HepG2 (cell line): Measurements from ENCODE around the gene MLLT1. TPM values are rescaled to one million over a fixed set of nuclear protein-coding genes. Genes with fewer than 3 reads are reported as not detected.

Experiments
- ATAC-seq: fragments of 200-7000 bp; cut with Tn5 transposase; 3 replicates; pipeline ENCODE4 v1.9.1; 2020; ENCODE audit warnings: mild to moderate bottlenecking, moderate library complexity
- BruUV-seq: library from RNA; stranded (reverse); fragments of 400-500 nt; replicated peaks from 2 replicates; lab custom pipeline; 2021; lab: Mats Ljungman, UMichigan
- CTCF ChIA-PET: fragments of 300-600 bp; formaldehyde crosslinking; extraction: SDS; loops from one replicate; lab custom pipeline; 2021; ENCODE audit warnings: low total read pairs, inconsistent platforms, low intra/inter-chr PET ratio; lab: Yijun Ruan, JAX
- POLR2A ChIA-PET: fragments of 350-600 bp; sonication (Branson Sonifier 250); formaldehyde crosslinking; loops from one replicate; lab custom pipeline; 2020; ENCODE audit warnings: antibody characterized with exemption, inconsistent platforms; lab: Yijun Ruan, JAX
- DNase-seq: peaks from one replicate; pipeline ENCODE4 v3.0.0-alpha.2; 2015; ENCODE audit warnings: low spot score
- FAIRE-seq: peaks from 3 replicates; lab custom pipeline; 2011; peaks lifted over from hg19 to GRCh38; lab: Jason Lieb, UNC
- H2AFZ ChIP-seq: one replicate; pipeline ENCODE4 v1.6.1; 2011; ENCODE audit warnings: low read length, inconsistent platforms
- H3K27ac ChIP-seq: fragments of 300-600 bp; 3 replicates; pipeline ENCODE4 v1.8.0; 2011; ENCODE audit warnings: mixed run types, mild to moderate bottlenecking, mixed read lengths, low read length, inconsistent platforms; ENCODE audit not compliant: insufficient read depth; ENCODE audit errors: extremely low read length
- H3K27me3 ChIP-seq, 2 experiments: fragments of 200-600 bp in 1 of 2; 2 replicates in 1 of 2; 3 replicates in 1 of 2; pipeline versions ENCODE4 v1.6.0 to v1.8.0; 2011; ENCODE audit warnings: low read length in 2 of 2, mild to moderate bottlenecking in 2 of 2, moderate library complexity in 2 of 2, inconsistent platforms in 1 of 2; ENCODE audit not compliant: insufficient read depth in 2 of 2, control insufficient read depth in 1 of 2
- H3K36me3 ChIP-seq, 2 experiments: fragments of 200-600 bp in 1 of 2; replicated peaks in 1 of 2; 2 replicates in 1 of 2; 3 replicates in 1 of 2; pipeline versions ENCODE4 v1.5.1 to v1.8.0; 2011; ENCODE audit warnings: low read length in 2 of 2, inconsistent platforms in 1 of 2; ENCODE audit not compliant: insufficient read depth in 2 of 2, control insufficient read depth in 1 of 2
- H3K4me1 ChIP-seq: 2 replicates; pipeline ENCODE4 v1.5.1; 2012; ENCODE audit warnings: low read length, inconsistent platforms; ENCODE audit not compliant: insufficient read depth
- H3K4me2 ChIP-seq: 2 replicates; pipeline ENCODE4 v1.6.0; 2011; ENCODE audit warnings: low read depth, low read length, inconsistent platforms
- H3K4me3 ChIP-seq, 3 experiments: fragments of 200-600 bp in 1 of 3; sonication (generic), shearing (Covaris generic) in 1 of 3; replicated peaks in 1 of 3; 2 replicates each; pipeline ENCODE4 v1.5.1; 2011 to 2016; ENCODE audit warnings: low read length in 3 of 3, inconsistent platforms in 2 of 3, low read depth in 2 of 3, mild to moderate bottlenecking in 2 of 3, control low read depth in 1 of 3, mixed read lengths in 1 of 3; ENCODE audit not compliant: insufficient read depth in 1 of 3
- H3K79me2 ChIP-seq: one replicate; pipeline ENCODE4 v1.6.1; 2011; ENCODE audit warnings: low read length, inconsistent platforms; ENCODE audit not compliant: insufficient read depth
- H3K9ac ChIP-seq: 2 replicates; pipeline ENCODE4 v1.6.0; 2011; ENCODE audit warnings: mild to moderate bottlenecking, low read depth, low read length, inconsistent platforms; ENCODE audit not compliant: insufficient read depth
- H3K9me3 ChIP-seq: 2 replicates; pipeline ENCODE4 v1.5.1; 2012; ENCODE audit warnings: mild to moderate bottlenecking, low read length
- H4K20me1 ChIP-seq: 2 replicates; pipeline ENCODE4 v1.6.0; 2011; ENCODE audit warnings: inconsistent platforms, mild to moderate bottlenecking, low read length, moderate library complexity; ENCODE audit not compliant: insufficient read depth
- AGO2 ChIP-seq: fragments of 200-400 bp; formaldehyde crosslinking; optimal IDR thresholded peaks from 2 replicates; pipeline ENCODE3; 2017; ENCODE audit warnings: mild to moderate bottlenecking, low read depth, low read length, moderate library complexity
- ATF7-NPFF ChIP-seq: sonication (generic); formaldehyde crosslinking; IDR thresholded peaks from 2 replicates; pipeline ENCODE4 v1.8.1; 2023; ENCODE audit warnings: mild to moderate bottlenecking, low read depth, missing genetic modification reagents, moderate library complexity
- CBX2 ChIP-seq, 2 experiments: fragments of 200-600 bp in 1 of 2; sonication (generic); formaldehyde crosslinking in 1 of 2; IDR thresholded peaks; 2 replicates each; pipeline versions ENCODE4 v1.7.0 to v1.8.1; 2018 to 2022; ENCODE audit warnings: low read depth in 2 of 2, low read length in 1 of 2, mild to moderate bottlenecking in 1 of 2, missing genetic modification reagents in 1 of 2
- EEA1 ChIP-seq: sonication (generic); formaldehyde crosslinking; IDR thresholded peaks from 2 replicates; pipeline ENCODE4 v1.5.1; 2020; ENCODE audit warnings: mild to moderate bottlenecking, missing genetic modification reagents, borderline replicate concordance
- RBAK ChIP-seq: sonication (generic); formaldehyde crosslinking; IDR thresholded peaks from 2 replicates; pipeline ENCODE4 v1.5.1; 2020; ENCODE audit warnings: mild to moderate bottlenecking, missing genetic modification reagents
- SRSF1 ChIP-seq: fragments of 200-400 bp; formaldehyde crosslinking; optimal IDR thresholded peaks from 2 replicates; pipeline ENCODE3; 2017; ENCODE audit warnings: mild to moderate bottlenecking, low read depth, low read length, moderate library complexity
- ZNF501 ChIP-seq: sonication (generic); formaldehyde crosslinking; IDR thresholded peaks from 2 replicates; pipeline ENCODE4 v1.5.1; 2020; ENCODE audit warnings: mild to moderate bottlenecking, moderate library complexity, missing genetic modification reagents
- ZNF563 ChIP-seq: sonication (generic); formaldehyde crosslinking; IDR thresholded peaks from 2 replicates; pipeline ENCODE4 v1.8.0; 2022; ENCODE audit warnings: mild to moderate bottlenecking, moderate library complexity, missing genetic modification reagents
- WGBS: methylation state at CpG from one replicate; pipeline ENCODE4 v1.1.6; 2017; ENCODE audit warnings: low lambda C conversion rate; 5-methylcytosine and 5-hydroxymethylcytosine counted together
- in situ Hi-C: cut with HindIII; loops from 2 replicates; pipeline ENCODE4 v1.10.0; 2017; ENCODE audit warnings: low pct_unique_long_range_greater_than_20kb; ENCODE audit not compliant: extremely low pct_ligation_motif_present
- intact Hi-C: fragments of 100-400 bp; cut with micrococcal nuclease; formaldehyde crosslinking; loops from one replicate; pipeline ENCODE4 v1.10.0; 2022; ENCODE audit not compliant: unreplicated experiment
- polyA plus RNA-seq, 8 experiments: library from polyadenylated mRNA; depleted of rRNA in 3 of 8; stranded (reverse) in 7 of 8; unstranded in 1 of 8; fragments of >200 nt; fragmentation: Illumina TruSeq in 4 of 8; extraction: Trizol in 4 of 8; gene quantifications; 2 replicates each; pipeline versions ENCODE4 v1.2.1 to v1.2.3, GENCODE V29; 2011 to 2016; ENCODE audit warnings: low read depth in 4 of 8, missing spikeins in 1 of 8, mixed read lengths in 1 of 8; ENCODE audit not compliant: insufficient read depth in 1 of 8
- total RNA-seq, 5 experiments: library from RNA; depleted of rRNA; stranded (reverse); fragments of >200 nt; fragmentation: Illumina TruSeq; extraction: Trizol; gene quantifications; 2 replicates each; pipeline ENCODE4 v1.2.3, GENCODE V29; 2016; ENCODE audit warnings: low read depth in 1 of 5

Gene MLLT1
- total and polyA plus RNA-seq, 2 of the 13 experiments (the other 11 are each of a cell fraction or from before 2014, with no cell fraction given): 11.7 to 12.2 TPM

GRCh38 chr19:6235031-6235951 is 44.5 kb downstream of the MLLT1 start:
- no peak overlapping the region for H3K4me2 ChIP-seq
- H3K27me3 ChIP-seq: no peaks in the 10 kb centered on the region
- no peak overlapping the region for H3K4me3 ChIP-seq
- in situ Hi-C loops (no loop called here), intact Hi-C loops (no loop called here)
- H2AFZ ChIP-seq: no peak overlapping the region
- WGBS: 95% methylated on average over 15 of the region's 26 CpGs
- H3K9me3 ChIP-seq: no peaks in the 10 kb centered on the region
- CTCF ChIA-PET: no interaction called here
- no peak for ATAC-seq
- POLR2A ChIA-PET: no interaction called here
- peaks cover 5% of the 10 kb centered on the region; the same call in 1 of the 2 replicates for H4K20me1 ChIP-seq
- peaks cover 27% of the 10 kb centered on the region for H3K79me2 ChIP-seq
- no peak for DNase-seq
- H3K27ac ChIP-seq: no peak overlapping the region
- no peak for FAIRE-seq
- no TSS peak for BruUV-seq
- no peak overlapping the region for H3K9ac ChIP-seq
- TF ChIP-seq ZNF563 (CRISPR knock-in tag): no peak
- no peak for TF ChIP-seq EEA1 (CRISPR knock-in tag)
- peak; percentile 32 for TF ChIP-seq AGO2
- no peak for TF ChIP-seq RBAK (CRISPR knock-in tag)
- no peak for TF ChIP-seq ATF7-NPFF (CRISPR knock-in tag)
- no peak for TF ChIP-seq SRSF1
- no peak for TF ChIP-seq ZNF501
- no peak for TF ChIP-seq CBX2 (IDR thresholded peaks at IDR 0.05; ENCODE audit: low read depth, low read length)
- TF ChIP-seq CBX2 (CRISPR knock-in tag; IDR thresholded peaks at IDR 0.05; ENCODE audit: low read depth): no peak
- H3K36me3 ChIP-seq: peaks cover under 1 to 3% of the 10 kb centered on the region in 2 experiments; a peak in 2 of 5 replicates
- peaks cover 28% of the 10 kb centered on the region for H3K4me1 ChIP-seq
